ENCODE data around the gene EXOC6.
A peak's percentile ranks its signal among the peaks of the same experiment; 100 is the strongest.
"Not testable (repeated sequence)": the region's sequence is repeated elsewhere in the genome, so short reads cannot be mapped to it uniquely, and the experiment has no call there.

EXOC6 gene

DNA sequence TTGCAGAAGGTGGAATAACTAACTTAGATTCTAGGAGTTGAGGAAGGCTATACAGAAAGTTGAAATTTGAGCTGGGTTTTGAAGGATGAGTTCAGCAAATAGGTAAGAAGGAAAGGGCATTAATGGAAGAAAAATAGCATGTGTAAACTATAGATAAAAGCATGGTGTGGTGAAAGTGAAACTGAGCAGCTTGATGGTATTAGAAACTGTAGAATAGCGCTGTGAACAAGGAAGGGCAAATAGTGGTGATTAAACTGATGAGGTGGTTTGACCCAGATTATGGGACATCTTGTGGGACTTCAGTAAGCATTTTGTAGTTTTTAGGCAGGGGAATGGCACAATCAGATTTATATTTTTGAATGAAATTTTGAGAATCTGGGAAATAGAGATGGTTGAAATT, 90.5 kb downstream of the EXOC6 start:
- DNase-seq (ENCODE audit: low spot score): no peak

- DNase-seq (ENCODE audit: low spot score): no peak
These were observed 93.9 kb downstream of the EXOC6 start for GRCh38 chr10:92942226-92942625.

DNA sequence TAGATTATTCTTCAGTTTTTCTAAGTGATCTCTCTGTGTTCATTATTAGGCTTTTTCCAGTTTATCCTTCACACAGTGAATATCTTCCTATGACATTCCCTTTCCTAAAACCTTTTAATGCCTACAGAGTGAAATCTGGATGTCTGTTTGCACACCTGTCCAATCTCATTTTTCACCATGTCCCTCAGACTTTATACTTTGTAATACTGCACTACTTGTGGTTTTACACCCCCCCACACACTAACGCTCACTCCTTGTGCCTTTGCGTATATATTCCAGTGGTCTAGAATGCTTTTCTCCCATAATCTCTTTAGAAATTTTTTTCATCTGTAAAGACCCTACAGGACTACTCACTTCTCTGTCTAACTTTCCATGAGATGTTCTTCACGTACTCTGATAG, 98.2 kb downstream of the EXOC6 start:
- DNase-seq (ENCODE audit: low spot score): no peak

DNA sequence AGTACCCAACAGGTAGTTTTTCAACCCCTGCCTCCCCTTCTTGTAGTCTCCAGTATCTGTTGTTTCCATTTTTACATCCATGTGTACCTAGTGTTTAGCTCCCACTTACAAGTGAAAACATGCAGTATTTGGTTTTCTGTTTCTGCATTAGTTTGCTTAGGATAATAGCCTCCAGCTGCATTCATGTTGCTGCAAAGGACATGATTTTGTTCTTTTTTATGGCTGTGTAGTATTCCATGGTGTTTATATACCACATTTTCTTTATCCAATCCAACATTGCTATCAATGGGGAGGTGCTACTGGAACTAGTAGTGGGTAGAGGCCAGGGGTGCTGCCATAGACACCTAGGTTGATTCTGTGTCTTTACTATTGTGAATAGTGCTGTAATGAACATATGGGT, 104.3 kb downstream of the EXOC6 start:
- DNase-seq (ENCODE audit: low spot score): not testable (repeated sequence)

DNA sequence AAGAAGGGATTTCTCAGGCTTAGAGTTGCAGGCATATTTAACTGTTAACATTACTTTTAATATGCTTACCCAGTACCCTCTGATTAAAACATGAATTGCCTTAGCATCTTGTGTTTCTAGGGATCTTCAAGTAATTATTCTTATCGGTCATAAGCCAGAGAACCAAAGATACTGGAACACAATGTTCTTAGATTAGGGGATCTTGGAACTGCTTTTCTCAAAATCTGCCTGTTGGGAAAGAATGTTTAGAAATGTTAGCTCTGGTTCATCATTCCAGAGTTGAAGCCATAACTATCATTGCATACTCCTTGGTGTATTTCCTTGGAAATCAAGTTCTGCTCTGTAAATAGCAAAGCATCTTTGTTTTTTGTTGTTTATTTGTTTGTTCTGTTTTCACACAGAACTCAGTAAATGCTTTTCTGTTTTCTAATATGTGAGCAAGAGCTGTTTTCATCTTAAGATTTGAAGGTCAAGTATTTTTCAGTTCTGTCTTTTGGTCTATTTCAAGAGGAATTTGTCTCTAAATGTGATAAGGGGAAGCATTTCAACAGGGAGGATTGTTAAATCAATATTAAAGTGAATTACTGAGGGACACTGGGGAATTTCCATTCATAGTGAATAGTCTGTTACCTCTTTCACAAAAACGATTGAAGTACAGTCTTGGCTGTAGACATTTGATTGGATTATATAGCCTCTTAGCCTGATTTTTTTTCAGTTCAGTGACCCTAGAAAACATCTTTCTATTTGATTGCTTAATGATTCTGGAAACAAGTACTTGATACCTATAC, 109.1 kb downstream of the EXOC6 start:
- DNase-seq (ENCODE audit: low spot score): no peak

- DNase-seq (ENCODE audit: low spot score): no peak
These were observed 113.3 kb downstream of the EXOC6 start for GRCh38 chr10:92961638-92962037.

DNA sequence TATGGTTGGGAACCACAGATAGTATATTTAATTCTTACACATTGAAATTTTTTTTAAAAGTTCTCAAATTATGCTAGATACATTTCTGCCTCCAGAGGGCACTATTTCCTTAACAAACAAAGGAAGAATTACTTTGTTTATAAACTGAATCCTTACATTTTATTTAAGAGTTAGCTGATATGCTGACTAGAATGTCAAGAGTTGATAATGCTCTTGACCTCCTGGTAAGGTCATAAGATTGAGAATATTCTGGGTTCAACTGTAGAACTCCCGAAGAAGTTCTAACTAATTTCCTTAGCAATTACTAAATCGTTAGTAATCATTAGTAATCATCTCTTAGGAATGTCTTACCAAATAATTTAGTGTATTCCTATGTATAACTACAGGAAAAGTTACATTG, 117.0 kb downstream of the EXOC6 start:
- DNase-seq (ENCODE audit: low spot score): peak; percentile 38

DNA sequence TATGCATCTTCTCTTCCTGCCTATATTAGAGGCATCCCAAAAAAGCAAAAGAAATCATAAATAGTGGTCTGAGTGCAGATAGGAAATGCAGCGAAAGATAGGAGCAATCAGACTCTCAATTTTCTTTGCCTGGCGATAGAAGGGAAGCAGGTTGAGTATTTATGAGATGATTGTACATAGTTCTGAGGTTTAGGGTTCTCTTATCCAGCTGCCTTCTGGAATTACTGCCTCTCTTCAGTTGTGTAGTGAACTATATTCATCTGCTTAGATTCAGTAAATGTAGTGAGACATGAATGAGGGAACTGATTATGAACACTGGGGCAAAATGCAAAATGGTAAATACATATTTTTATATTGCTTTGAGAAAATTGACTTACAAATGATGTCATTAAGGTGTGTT, 119.3 kb downstream of the EXOC6 start:
- no peak for DNase-seq (ENCODE audit: low spot score)

GRCh38 chr10:92969151-92969550, 120.8 kb downstream of the EXOC6 start:
- DNase-seq (ENCODE audit: low spot score): no peak

GRCh38 chr10:92970301-92971070, 122.2 kb downstream of the EXOC6 start:
- DNase-seq (ENCODE audit: low spot score): no peak

DNA sequence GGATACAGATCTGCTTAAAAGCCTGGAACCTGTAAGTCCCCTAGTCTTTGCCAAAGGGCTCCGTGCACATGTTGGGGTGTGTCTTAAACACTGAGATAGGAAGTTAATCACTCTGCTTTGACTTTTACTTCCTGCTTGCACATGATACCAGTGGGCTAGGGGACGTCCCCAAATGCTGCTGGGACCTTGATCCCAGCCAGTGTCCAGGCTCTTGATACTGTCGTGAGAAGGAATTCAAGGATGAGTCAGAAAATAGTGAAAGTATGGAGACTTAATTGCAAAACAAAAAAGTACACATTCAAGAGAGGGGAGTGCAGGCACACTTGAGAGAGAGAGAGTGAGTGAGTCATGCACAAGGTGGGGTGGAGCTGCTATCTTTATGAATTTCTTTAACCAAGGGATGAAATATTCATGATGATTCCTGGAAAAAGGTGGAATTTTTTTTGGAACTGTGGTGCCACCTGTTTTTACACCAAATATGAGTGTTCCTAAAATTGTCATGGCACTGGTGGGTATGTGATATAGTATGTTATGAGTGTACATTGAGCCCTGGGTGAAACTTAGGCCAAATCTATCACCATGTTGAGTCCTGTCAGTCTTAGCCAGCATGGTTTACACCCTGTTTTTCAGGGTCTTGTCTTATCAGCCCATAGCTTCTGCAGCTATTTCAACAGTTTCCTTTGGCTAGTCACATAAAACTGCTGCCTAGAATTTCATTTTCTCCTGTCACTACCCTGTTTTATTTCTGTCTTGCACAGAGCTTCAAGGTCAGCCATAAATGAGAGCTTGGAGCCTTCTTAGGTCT, 123.9 kb downstream of the EXOC6 start:
- DNase-seq (ENCODE audit: low spot score): no peak

DNA sequence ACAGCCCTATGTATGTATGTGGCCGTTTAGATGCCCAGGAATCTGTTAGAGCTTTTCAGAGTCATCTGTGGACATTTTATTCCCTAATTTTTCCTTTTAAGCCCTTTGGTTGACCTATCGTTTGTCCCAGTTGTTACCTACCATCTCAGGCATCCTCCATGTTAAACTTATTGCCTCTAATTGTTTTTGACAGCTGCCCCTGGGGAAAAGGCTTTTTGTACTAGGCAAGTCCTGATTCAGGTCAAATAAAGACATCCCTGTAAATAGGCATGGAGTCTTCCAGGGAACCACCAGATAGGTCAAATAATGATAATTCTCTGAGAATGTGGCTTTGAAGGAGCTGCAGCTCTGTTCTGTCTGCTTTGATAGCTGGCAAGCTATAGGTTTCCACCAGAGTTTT, 124.6 kb downstream of the EXOC6 start:
- no peak for DNase-seq (ENCODE audit: low spot score)

- not testable (repeated sequence) for DNase-seq (ENCODE audit: low spot score)
These were observed 128.0 kb downstream of the EXOC6 start for GRCh38 chr10:92976278-92976677.

GRCh38 chr10:92989250-92989649, 140.9 kb downstream of the EXOC6 start:
- DNase-seq (ENCODE audit: low spot score): no peak

- DNase-seq (ENCODE audit: low spot score): peak; percentile 55
These were observed 142.3 kb downstream of the EXOC6 start for GRCh38 chr10:92990615-92991014.

- no peak for DNase-seq (ENCODE audit: low spot score)
These were observed 143.2 kb downstream of the EXOC6 start for GRCh38 chr10:92991513-92991912.

DNA sequence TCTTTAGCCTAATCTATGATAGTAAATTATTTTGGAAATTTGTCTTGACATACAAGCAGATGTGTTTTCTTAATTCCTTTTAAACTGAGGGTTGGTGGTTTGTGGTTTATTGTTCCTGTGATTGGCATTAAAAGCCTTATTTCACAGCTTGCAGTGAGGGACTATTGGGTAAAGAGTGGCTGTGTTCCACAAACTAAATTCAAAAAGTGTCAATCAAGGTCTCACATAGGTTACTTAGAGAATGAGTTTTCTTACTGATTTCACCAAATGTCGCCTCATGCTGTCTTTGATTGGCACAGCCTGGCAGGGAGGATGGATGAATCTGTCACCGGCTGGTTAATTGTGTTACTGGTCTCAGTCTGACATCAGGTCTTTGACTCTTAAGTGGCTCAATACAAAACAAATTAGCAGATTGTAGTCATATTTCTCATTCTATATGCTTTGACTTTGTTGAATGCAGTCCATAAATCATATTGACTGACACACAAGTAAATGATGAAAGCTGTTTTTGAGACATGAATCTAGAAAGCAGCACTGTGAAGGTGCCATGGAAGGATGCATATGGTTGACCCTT, 145.5 kb downstream of the EXOC6 start:
- DNase-seq (ENCODE audit: low spot score): no peak

- DNase-seq (ENCODE audit: low spot score): no peak
These were observed 147.2 kb downstream of the EXOC6 start for GRCh38 chr10:92995509-92995908.

DNA sequence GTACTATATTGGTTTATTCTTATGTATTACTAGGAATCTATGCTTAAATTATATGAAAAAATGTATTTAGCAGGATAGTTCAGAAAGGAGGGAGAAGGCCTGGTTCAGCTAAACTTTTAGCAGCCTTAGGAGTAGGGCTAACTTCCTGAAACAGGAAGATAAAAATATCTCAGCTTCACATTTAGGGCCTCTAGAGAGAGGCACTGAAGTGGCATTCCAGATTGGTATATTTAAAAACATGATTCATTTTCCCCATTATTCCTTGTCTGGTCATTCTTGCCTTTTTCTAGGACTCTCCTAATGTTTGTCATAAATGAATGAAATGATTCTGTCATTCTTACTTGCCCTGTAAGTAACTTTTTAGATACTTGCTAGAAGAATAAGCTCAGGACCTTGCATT, 149.3 kb downstream of the EXOC6 start:
- DNase-seq (ENCODE audit: low spot score): no peak

DNA sequence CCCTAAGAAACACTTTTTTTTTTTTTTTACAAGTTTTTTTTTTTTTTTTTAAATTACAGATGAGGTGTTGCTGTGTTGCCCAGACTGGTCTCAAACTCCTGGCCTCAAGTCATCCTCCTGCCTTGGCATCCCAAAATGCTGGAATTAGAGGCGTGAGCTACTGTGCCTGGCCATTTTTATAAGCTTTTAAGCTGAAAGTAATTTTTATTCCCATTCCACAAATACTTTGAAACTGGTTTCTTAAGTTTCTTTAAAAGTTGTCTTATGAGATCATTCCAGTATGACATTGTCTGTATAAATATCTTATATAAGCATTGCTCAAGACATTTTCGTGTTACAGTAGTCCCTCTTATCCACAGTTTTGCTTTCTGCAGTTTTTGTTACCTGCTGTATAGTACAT, 150.9 kb downstream of the EXOC6 start:
- no peak for DNase-seq (ENCODE audit: low spot score)

- peak; percentile 17 for DNase-seq (ENCODE audit: low spot score)
These were observed 158.2 kb downstream of the EXOC6 start for GRCh38 chr10:93006435-93007039.

- no peak for DNase-seq (ENCODE audit: low spot score)
These were observed 167.4 kb downstream of the EXOC6 start for GRCh38 chr10:93015722-93016121.

All from activated CD4-positive, alpha-beta T cell treated with anti-CD3 and anti-CD28 coated beads, Interleukin-2, Interleukin-4, amounts not matched to agents 100 ng/mL and 50 ng/mL, durations not matched to agents 16 hours and 8 hours (primary cell).